HG02870 (cell line): Measurements from ENCODE around the gene TTC16.

Source experiments
- ATAC-seq: cut with Tn5 transposase; IDR thresholded peaks from one replicate; pipeline ENCODE4 v1.9.1; 2021; ENCODE audit warnings: mild to moderate bottlenecking, moderate library complexity; ENCODE audit not compliant: unreplicated experiment

TTC16 gene

DNA sequence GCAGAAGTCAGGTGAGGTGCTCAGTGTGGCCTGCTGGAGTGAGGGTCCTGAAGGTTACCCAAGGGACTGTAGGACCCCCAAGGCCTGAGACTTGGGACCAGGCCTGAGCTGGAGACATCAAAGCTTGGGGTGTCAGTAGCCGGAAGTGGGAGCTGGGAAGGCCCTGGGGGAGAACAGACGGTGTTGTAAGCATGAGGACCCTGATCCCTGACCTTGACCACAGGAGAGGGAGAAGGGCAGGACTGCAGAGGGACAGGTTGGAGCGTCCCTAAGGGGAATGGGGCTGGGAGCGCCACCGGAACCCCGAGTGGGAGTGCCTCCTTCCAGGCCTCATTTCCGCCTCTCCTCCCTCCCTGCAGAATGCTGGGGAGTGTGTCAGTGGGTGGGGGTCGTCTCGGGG is 533 bp downstream of the TTC16 start:
- no peak for ATAC-seq

DNA sequence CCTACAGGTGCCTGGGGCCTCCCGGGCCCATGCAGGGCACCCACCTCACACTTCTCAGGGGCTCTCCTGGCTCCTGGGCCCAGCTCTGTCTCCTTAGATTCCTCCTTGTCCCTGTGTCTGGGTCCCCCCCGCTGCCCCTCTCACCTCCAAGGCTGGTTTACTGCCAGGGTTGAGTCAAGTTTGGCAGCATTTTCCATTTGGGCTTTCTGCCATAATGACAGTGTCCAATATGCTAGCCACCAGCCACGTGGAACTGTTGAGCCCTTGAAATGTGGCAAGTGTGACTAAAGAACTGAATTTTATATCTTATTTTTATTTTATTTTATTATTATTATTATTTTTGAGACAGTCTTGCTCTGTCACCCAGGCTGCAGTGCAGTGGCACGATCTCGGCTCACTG is 1.9 kb downstream of the TTC16 start:
- ATAC-seq = no peak

DNA sequence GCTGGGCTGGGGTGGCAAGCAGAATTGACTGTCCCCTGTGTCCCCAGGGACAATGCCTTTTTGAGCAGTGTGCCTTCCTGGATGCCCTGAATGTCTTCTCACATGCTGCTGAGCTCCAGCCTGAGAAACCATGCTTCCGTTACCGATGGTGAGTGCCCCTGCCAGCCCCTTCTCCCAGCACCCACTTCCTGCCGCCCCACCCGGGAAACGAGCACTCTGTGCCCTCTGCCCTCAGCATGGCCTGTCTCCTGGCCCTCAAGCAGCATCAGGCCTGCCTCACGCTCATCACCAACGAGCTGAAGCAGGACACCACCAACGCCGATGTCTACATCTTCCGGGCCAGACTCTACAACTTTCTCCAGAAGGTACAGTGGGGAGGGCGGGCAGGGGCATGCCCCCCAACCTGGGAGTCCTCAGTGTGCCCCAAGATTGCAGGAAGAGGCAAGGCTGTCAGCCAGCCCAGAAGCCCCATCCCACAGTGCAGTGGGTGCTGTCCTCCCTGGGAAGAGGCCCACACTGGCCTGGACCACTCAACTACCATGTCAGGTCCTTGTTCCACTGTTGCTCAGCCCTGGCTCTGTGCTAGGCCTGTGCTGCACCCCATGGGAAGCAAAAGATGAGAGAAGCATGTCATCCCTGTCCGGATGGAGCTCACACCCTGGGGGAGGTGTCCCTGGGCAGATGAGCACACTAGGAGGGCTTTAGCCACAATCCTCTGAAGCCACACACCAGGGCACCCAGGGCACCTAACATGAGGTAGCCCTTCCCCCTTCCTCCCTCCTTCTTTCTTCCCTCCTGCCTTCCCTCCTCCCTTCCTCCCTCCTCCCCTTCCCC is 4.4 kb downstream of the TTC16 start:
- no peak for ATAC-seq

DNA sequence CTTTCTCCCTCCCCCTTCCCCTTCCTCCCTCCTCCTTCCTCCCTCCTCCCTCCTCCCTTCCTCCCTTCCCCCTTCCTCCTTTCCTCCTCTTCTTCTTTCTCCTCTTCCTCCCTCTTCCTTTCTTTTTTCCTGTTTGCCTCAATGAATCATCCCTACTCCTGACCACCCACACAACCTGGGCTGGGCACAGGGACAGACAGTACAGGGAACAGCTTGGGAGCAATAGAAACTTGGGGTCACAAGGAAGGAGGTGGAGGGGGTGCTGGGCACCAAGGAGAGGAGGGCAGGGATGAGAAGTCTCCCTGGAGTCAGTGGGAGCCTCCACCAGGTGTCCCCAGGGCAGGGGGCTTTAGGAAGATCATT is 5.0 kb downstream of the TTC16 start:
- no peak for ATAC-seq

DNA sequence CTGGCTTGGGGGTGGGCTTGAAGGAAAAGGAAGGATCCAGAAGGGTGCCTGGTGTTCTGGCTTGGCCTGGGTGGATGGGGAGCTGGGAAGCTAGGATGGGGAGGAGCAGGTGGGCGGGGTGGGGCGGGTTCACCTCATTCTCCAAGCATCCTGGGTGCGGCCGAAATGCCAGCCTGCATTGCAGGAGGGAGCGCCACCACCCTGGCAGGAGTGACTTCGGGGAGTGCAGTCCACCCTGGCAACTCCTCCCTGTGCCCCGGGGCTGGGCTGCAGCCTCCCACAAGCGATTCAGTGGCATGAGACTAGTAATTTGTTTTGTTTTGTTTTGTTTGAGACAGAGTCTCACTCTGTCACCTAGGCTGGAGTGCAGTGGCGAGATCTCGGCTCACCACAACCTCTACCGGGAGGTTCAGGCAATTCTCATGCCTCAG is 5.5 kb downstream of the TTC16 start:
- ATAC-seq = no peak

DNA sequence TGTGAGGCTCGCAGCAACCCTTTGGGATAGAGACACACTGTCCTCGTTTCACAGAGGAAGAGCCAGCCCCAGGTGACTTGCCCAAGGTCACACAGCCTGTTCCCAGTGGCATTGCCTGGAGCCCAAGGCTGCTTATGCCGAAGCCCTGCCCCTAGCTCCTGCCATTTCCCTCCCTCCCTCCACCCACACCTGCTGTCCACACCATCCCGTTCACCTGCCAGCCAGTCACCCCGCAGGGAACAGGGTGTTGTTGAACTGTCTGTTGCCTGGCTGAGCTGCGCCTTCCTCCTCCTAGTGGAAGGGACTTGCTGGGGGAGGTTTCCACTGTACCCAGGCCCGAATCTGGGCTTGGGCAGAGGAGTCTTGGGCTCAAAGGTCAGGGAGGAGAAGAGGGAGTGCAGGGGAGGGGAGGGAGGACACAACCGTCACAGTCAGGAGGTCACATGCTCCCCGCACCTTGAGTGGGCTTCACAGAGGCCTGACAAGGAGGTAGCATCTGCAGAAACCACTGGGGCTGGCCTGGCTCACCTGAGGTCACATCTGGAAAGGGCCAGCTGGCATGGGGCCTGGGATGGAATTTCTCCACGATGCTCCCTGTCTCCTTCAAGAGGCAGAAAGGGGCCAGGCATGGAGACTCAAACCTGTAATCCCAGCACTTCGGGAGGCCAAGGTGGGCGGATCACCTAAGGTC is 6.3 kb downstream of the TTC16 start:
- no peak for ATAC-seq

DNA sequence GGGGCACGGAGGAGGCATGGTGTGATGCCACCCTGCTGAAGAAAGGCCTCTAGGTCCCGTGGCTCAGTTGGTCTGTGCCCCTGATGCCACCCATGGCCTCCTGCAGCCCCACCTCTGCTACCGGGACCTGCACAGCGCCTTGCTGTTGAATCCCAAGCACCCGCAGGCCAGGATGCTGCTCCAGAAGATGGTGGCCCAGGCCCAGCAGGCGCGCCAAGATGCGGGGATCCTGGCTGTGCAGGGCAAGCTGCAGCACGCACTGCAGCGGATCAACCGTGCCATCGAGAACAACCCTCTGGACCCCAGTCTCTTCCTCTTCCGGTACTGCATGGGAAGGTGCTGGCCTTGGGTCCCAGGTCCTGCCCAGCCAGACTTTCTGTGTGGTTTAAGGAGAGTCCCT is 7.1 kb downstream of the TTC16 start:
- no peak for ATAC-seq

DNA sequence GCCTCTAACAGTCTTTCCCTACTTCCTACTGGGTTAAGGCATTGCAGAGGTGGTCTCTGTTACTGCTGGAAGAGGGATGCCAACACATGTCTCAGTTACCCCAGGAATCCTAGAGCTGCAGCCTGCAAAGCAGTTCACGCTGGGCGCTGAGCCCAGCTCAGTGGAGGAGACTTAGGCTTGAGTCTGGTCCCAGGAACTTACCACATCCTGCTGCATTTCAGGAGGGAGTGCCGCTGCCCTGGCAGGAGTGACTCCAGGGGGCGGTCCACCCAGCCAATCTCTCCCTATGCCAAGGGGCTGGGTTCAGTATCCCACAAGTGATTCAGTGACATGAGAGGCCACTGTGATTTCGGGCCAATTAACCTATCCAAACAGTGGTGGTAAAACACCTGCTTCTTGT is 7.6 kb downstream of the TTC16 start:
- no peak for ATAC-seq

DNA sequence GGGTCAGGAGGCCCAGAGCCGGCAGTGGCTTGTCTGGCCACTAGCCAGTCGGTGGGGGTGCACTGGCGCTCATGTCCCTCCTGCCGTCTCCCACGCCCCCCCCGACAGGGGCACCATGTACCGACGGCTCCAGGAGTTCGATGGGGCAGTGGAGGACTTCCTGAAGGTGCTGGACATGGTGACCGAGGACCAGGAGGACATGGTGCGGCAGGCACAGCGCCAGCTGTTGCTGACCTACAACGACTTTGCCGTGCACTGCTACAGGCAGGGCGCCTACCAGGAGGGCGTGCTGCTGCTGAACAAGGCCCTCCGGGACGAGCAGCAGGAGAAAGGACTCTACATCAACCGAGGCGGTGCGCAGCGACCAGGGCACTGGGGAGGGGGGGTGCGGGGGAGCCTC is 8.1 kb downstream of the TTC16 start:
- no peak for ATAC-seq

DNA sequence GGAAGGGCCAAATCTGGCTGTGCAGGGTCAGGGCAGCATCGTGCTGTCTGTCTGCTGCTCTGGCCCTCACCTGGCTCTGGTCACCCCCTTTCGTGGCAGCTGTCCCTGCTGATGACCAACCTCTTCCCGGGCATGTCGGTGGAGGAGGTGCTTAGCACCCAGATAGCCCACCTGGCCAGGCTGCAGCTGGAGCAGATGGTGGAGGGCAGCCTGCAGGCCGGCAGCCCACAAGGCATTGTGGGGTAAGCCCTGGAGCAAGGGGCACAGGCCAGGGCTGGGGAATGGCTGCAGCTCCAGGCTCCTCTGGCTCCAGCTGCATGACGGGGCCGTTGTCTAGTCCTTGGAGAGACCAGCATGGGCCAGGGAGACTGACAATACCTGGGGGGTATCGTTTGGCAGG is 11.0 kb downstream of the TTC16 start:
- no peak for ATAC-seq

DNA sequence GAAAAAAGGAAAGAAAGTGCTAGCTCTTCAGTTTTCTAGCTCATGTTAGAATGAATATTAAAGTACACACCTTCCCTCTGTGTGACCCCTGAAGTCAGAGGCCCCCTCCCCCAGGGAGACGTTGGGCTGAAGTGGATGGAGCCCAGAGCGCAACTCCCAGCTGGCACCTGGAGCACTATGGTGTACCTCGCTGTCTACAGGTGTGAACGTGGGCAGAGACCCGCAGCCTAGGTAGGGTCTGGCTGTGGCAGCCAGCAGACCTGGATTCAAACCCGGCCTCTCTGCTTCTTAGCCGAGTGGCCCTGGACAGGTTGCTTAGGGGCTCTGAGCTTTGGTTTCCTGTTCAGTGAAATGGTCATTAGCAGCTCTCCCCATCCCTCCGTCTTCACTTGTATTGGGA is 12.9 kb downstream of the TTC16 start:
- no peak for ATAC-seq

DNA sequence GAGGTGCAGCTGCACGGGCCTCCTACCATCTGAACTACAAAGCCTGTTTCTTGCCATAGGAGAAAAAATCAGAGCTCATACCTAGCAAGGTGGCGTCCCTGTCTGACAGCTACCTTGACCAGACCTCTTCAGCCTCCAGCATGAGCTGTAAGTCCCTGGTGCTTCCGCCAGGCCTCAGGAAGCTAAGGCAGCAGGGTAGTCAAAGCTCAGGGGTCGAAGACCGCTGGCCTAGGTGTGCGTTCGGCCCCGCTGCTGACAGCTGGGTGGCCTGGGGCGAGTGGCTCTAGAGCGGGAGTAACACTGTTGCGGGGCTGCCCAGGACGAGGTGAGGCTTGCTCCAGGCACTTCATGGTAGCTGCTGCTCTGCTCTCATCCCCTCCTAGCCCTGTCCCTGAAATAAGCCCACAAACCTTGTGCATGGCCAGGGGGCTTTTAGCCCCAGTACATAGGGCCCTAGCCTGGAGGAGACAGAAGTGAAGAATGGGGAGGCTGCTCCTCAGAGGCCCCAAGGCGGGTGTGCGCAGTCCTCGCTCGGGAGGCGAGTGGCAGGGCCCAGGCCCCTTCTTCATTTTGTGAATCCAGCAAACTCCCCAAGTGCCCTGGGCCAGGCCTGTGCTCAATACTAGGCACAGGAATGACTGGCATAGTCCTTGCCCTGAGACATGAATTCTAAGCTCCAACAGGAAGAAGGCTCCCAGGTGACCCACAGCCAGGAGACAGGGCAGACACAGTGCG is 13.8 kb downstream of the TTC16 start:
- no peak for ATAC-seq

DNA sequence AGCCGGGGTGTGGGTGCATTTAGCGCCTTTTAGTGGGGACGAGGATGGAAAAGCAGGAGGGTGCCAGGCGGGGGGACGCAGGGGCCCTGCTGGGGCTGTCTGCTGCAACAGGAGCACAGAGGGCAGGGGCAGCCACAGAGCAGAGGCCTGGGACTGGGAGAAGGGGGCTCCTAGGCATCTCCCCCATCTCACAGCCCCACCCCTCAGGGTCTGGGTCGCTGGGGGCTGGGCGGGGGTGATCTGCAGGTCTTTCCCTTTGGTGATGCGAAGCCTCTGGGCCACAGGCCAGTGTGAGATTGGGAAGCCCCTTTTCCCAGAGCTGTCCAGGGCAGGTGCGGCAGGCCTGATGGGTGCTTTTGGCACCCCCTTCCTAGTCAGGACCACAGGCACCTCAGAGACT is 14.4 kb downstream of the TTC16 start:
- no peak for ATAC-seq

DNA sequence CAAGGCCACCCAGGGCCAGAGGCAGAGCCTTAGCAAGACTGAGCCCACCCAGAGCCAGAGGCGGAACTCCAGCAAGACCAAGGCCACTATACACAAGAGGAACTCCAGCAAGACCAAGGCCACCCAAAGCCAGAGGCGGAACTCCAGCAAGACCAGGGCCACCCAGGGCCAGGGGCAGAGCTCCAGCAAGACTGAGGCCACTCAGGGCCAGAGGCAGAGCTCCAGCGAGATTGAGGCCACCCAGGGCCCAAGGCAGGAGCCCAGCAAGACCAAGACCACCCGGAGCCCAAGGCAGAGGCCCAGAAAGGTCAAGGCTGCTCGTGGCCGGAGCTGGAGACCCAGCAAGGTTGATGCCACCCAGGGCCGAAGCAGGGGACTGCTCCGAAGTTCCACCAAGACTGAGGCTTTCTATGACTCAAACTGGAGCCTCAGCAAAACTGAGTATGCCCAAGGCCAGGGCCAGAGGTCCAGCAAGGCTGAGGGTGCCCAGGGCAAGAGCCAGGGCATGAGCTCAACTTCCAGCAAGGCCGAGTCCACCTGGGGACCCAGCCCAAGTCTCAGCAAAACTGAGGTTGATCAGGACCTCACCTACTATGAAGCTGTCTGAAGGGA is 15.0 kb downstream of the TTC16 start:
- no peak for ATAC-seq

DNA sequence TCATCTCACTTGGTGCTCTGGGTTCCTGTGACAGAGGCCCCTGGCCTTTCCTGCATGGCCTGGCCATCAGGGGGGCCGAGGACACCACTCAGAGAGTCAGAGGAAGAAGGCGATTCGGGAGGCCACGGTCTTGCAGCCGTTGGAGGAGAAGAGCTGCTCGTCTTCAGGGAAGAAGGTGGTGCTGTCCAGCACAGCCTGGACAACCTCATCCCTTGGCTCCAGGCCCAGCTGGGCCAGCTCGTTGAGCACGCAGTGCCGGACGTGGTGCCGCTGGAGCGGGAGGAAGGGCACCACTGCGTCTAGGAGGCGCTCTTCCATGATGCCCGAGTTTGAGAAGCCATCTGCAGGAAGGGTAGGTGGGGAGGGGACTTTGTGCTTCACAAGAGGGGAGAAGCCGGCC is 16.1 kb downstream of the TTC16 start:
- no peak for ATAC-seq

DNA sequence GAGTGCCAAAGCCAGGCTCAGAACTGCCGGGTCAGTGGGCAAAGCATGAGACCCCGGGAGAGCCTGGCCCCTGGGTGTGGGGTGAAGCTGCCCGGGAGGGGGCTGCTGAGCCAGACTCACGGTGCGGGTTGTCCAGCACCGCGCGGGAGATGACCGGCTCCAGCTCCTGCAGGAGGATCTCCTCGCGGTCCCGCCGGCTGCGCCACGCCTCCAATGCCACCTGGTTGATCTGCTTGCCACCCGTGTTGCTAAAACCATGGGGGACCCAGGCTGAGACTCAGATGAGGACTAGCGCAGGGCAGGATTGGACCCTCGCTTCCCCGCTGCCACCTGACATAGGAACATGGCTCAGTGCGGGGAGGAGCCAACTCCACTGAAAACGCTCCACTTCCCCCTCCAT is 16.6 kb downstream of the TTC16 start:
- no peak for ATAC-seq

DNA sequence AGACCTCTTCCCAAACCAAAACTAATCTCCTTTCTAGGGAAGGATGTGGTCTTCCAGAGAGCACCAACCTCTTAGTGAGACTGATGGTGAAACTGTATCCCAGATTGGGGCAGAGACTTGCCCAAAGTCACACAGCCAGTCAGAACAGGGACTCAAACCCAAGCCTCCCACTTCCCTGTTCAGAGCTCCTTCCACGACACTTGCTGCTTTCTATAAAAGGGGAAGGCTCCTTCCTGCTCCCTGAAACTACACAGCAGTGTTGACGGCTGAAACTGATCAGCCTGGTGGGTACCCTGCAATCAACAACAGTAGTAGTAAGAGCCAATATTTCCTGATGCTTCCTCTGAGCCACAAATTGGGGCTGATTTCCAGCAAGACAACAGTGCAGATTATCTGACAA is 17.7 kb downstream of the TTC16 start:
- ATAC-seq = no peak

DNA sequence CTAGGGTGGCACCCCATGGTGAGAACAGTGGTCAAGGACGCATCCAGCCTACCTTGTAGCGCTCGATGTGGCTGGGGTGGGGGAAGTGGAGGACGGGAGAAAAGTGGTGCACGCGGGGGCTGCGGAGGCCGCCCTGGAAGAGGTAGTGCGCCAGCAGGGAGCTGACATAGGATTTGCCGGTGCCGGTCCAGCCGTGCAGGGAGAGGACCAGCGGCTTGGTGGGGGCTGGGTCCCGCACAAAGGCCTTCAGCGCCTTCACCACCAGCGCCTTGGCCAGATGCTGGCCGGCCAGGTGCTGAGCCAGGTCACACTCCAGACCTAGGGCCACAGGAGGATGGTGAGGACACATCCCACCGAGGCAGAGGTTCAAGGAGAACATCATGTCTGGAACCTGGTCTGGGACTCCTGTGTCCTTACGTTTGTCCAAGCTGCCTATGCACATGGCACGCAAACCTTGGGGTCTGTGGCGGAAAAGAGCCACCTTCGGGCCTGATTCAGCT is 18.4 kb downstream of the TTC16 start:
- no peak for ATAC-seq

DNA sequence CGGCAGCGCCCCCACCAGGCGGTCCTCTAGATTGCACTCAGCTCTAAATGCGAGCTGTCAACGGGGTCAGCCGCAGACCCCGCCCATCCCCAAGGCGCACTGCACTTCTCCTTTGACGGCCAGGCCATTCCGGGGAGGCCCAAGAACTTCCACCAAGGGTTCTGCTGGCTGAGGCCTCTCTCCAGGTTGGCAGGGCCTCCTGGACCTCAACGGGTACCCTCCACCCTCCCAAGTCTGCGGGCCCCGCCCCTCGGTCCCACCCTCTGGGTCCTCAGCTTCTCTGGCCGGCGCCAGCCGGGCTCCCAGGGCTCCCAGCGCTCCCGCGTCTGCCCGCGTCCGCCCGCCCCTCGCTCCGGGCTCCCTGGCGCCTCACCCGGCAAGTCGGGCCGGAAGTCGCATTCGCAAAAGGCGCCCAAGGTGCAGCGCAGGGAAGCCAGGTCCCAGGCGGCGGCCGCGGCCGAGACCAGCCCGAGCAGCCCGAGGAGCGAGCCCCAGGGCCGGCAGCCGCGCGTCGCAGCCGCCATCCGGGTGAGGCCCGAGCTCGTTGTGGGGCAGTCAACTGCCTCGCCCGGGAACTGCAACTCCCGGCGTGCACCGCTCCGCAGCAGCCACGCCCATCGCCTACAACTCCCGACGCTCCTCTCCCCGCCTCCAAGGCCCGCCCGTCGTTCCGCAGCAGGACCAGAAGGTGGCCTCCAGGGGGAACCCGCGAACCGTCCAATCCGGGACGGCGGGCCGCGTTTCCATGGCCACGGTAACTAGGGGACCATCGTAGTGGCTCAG is 19.1 kb downstream of the TTC16 start, which contains the start of gene TOR2A:
TOR2A (minus strand) TSS at position 548 of the 783 bp plus-strand sequence; CDS start at position 524, 24 bp downstream.
- ATAC-seq = peak; percentile 87

DNA sequence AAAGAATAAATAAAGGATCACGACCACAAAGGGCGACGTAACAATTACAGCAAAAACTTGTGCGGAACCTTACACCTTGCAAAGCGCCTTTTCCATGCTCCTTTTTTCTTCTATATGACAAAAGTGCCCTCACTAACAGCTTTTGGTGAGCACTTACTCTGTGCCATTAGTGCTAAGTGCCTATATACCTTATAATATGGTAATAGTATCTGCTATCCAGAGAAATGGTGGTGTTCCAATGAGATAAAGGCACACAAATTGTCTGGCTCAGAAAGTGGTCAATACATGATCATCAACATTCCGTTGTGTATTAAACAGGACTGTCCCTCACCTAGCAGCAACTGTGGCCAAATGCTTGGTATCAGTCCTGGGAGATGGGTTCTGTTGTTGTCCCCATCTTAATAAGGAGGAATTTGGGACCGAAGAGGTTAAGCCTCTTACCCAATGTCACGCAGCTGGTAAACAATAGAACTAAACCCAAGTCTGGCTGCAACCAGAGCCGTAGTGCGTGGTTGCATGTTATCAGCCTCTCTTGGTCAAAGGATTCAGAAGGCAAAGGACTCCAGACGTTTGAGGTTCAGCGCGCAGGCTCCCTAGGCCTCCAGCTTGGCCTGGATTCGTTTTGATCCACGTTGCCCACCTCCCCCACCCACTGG is 19.8 kb downstream of the TTC16 start:
- peak; percentile 1 for ATAC-seq
